ENCODE results near the gene KCNF1.

KCNF1 gene

GRCh38 chr2:10926191-10926820 is 14.6 kb downstream of the KCNF1 start:
- H3K23ac ChIP-seq (ENCODE audit: low read length), result no peak overlapping the region
- no peak overlapping the region for H2AFZ ChIP-seq (ENCODE audit: insufficient read depth, low read length, poor library complexity)
- H3K9ac ChIP-seq (ENCODE audit: low read length), result no peak overlapping the region
- no peak for DNase-seq
- H3K27me3 ChIP-seq (ENCODE audit: insufficient read depth, low read length), result no peaks in the 10 kb centered on the region
- no CpG with 5 or more reads among the region's 15 CpGs for WGBS (ENCODE audit: extremely low coverage, insufficient coverage, insufficient read length)
- no peaks in the 10 kb centered on the region for H3K4me1 ChIP-seq (ENCODE audit: control insufficient read depth in 1 of 2, insufficient read depth in 2 of 2, low read length in 2 of 2)
- no peak overlapping the region for H3K14ac ChIP-seq (ENCODE audit: low read length)
- H2BK5ac ChIP-seq (ENCODE audit: low read depth, low read length, poor library complexity), result no peak overlapping the region
- H2BK12ac ChIP-seq (ENCODE audit: low read length), result no peak overlapping the region
- no peak overlapping the region for H4K12ac ChIP-seq (ENCODE audit: low read depth, low read length)
- H2BK120ac ChIP-seq (ENCODE audit: insufficient read depth, low read length, poor library complexity), result no peak overlapping the region
- no peak overlapping the region for H3K4ac ChIP-seq (ENCODE audit: low read depth, low read length)
- no peaks in the 10 kb centered on the region for H3K79me2 ChIP-seq (ENCODE audit: control insufficient read depth, insufficient read depth, low read length, poor library complexity)
- H3K18ac ChIP-seq (ENCODE audit: low read length), result no peak overlapping the region
- no peak overlapping the region for H3K4me2 ChIP-seq (ENCODE audit: low read length)
- no peak overlapping the region for H3K27ac ChIP-seq (ENCODE audit: low read depth, low read length)
- no peak overlapping the region for H4K91ac ChIP-seq (ENCODE audit: low read depth, low read length)
- no peak overlapping the region for H2AK5ac ChIP-seq (ENCODE audit: low read length)
- peaks cover 3% of the 10 kb centered on the region for H3K9me3 ChIP-seq (ENCODE audit: insufficient read depth, low read depth, low read length)
- H3K79me1 ChIP-seq (ENCODE audit: low read length), result no peaks in the 10 kb centered on the region
- H3K4me3 ChIP-seq (ENCODE audit: low read depth, low read length), result no peak overlapping the region
- H3K36me3 ChIP-seq (ENCODE audit: control insufficient read depth in 1 of 2, insufficient read depth in 2 of 2, low read length in 2 of 2), result no peaks in the 10 kb centered on the region
- no peak overlapping the region for H4K8ac ChIP-seq (ENCODE audit: low read depth, low read length)

GRCh38 chr2:10930721-10931516 is 19.2 kb downstream of the KCNF1 start:
- no peak overlapping the region for H3K23ac ChIP-seq (ENCODE audit: low read length)
- no peak overlapping the region for H3K14ac ChIP-seq (ENCODE audit: low read length)
- H3K9ac ChIP-seq (ENCODE audit: low read length), result no peak overlapping the region
- H3K4ac ChIP-seq (ENCODE audit: low read depth, low read length), result no peak overlapping the region
- H3K9me3 ChIP-seq (ENCODE audit: insufficient read depth, low read depth, low read length), result no peaks in the 10 kb centered on the region
- H3K4me1 ChIP-seq (ENCODE audit: control insufficient read depth in 1 of 2, insufficient read depth in 2 of 2, low read length in 2 of 2), result peaks cover 0 to 2% of the 10 kb centered on the region in 2 experiments
- WGBS (ENCODE audit: extremely low coverage, insufficient coverage, insufficient read length), result no CpG with 5 or more reads among the region's 12 CpGs
- no peak overlapping the region for H3K4me2 ChIP-seq (ENCODE audit: low read length)
- no peak overlapping the region for H4K12ac ChIP-seq (ENCODE audit: low read depth, low read length)
- H3K18ac ChIP-seq (ENCODE audit: low read length), result no peak overlapping the region
- H3K27ac ChIP-seq (ENCODE audit: low read depth, low read length), result no peak overlapping the region
- no peak overlapping the region for H2BK5ac ChIP-seq (ENCODE audit: low read depth, low read length, poor library complexity)
- H4K8ac ChIP-seq (ENCODE audit: low read depth, low read length), result no peak overlapping the region
- H3K79me2 ChIP-seq (ENCODE audit: control insufficient read depth, insufficient read depth, low read length, poor library complexity), result no peaks in the 10 kb centered on the region
- H3K4me3 ChIP-seq (ENCODE audit: low read depth, low read length), result no peak overlapping the region
- H3K36me3 ChIP-seq (ENCODE audit: control insufficient read depth in 1 of 2, insufficient read depth in 2 of 2, low read length in 2 of 2), result no peaks in the 10 kb centered on the region
- H2BK12ac ChIP-seq (ENCODE audit: low read length), result no peak overlapping the region
- no peak overlapping the region for H2AFZ ChIP-seq (ENCODE audit: insufficient read depth, low read length, poor library complexity)
- H3K79me1 ChIP-seq (ENCODE audit: low read length), result peaks cover 2% of the 10 kb centered on the region
- no peaks in the 10 kb centered on the region for H3K27me3 ChIP-seq (ENCODE audit: insufficient read depth, low read length)
- H4K91ac ChIP-seq (ENCODE audit: low read depth, low read length), result no peak overlapping the region
- no peak for DNase-seq
- no peak overlapping the region for H2AK5ac ChIP-seq (ENCODE audit: low read length)
- no peak overlapping the region for H2BK120ac ChIP-seq (ENCODE audit: insufficient read depth, low read length, poor library complexity)

DNA sequence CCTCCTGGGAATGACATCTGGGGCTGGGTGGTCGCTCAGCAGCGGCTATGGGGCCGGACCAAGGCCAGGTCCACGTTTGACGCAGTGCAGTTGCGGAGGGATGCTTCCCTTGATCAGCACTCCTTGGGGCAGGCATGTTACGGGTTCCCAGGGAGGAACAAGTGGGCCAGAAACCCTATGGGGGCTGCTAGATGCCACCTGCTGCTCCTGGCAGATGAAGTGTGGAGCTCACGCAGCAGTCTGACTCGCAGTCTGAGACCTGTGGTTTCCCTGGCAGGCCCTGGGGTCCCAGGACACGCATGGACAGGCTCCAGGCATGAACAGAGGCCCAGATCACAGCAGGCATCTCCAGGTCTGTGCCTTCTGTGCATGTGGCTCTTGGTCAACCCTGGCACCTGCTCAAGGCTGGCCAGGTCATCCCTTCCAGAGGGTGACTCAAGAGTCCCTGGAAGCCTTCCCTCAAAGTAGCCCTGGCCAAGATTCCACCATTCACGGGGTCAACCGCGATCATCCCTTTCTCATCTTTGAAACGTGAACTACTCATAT is 20.0 kb downstream of the KCNF1 start:
- Histone ChIP-seq H3K79me2 (ENCODE audit: control insufficient read depth, insufficient read depth, low read length, poor library complexity) (no peaks in the 10 kb centered on the region), H2BK5ac (ENCODE audit: low read depth, low read length, poor library complexity) (no peak overlapping the region), H2AFZ (ENCODE audit: insufficient read depth, low read length, poor library complexity) (no peak overlapping the region), H3K18ac (ENCODE audit: low read length) (no peak overlapping the region), H3K27me3 (ENCODE audit: insufficient read depth, low read length) (no peaks in the 10 kb centered on the region), H2BK120ac (ENCODE audit: insufficient read depth, low read length, poor library complexity) (no peak overlapping the region), H4K91ac (ENCODE audit: low read depth, low read length) (no peak overlapping the region), H3K9me3 (ENCODE audit: insufficient read depth, low read depth, low read length) (no peaks in the 10 kb centered on the region), H4K8ac (ENCODE audit: low read depth, low read length) (no peak overlapping the region), H3K9ac (ENCODE audit: low read length) (no peak overlapping the region), H3K4me2 (ENCODE audit: low read length) (no peak overlapping the region), H3K23ac (ENCODE audit: low read length) (no peak overlapping the region), H3K14ac (ENCODE audit: low read length) (no peak overlapping the region), H2BK12ac (ENCODE audit: low read length) (no peak overlapping the region), H3K4me1 (ENCODE audit: control insufficient read depth in 1 of 2, insufficient read depth in 2 of 2, low read length in 2 of 2) (peaks cover 0 to 2% of the 10 kb centered on the region in 2 experiments), H2AK5ac (ENCODE audit: low read length) (no peak overlapping the region), H4K12ac (ENCODE audit: low read depth, low read length) (no peak overlapping the region), H3K4me3 (ENCODE audit: low read depth, low read length) (no peak overlapping the region), H3K36me3 (ENCODE audit: control insufficient read depth in 1 of 2, insufficient read depth in 2 of 2, low read length in 2 of 2) (no peaks in the 10 kb centered on the region), H3K27ac (ENCODE audit: low read depth, low read length) (no peak overlapping the region), H3K4ac (ENCODE audit: low read depth, low read length) (no peak overlapping the region), H3K79me1 (ENCODE audit: low read length) (peaks cover 2% of the 10 kb centered on the region)
- no CpG with 5 or more reads among the region's 14 CpGs for WGBS (ENCODE audit: extremely low coverage, insufficient coverage, insufficient read length)
- no peak for DNase-seq

GRCh38 chr2:10932345-10933151 is 20.8 kb downstream of the KCNF1 start:
- H2AK5ac ChIP-seq (ENCODE audit: low read length), result no peak overlapping the region
- no peak overlapping the region for H3K14ac ChIP-seq (ENCODE audit: low read length)
- no peak overlapping the region for H3K18ac ChIP-seq (ENCODE audit: low read length)
- no peaks in the 10 kb centered on the region for H3K9me3 ChIP-seq (ENCODE audit: insufficient read depth, low read depth, low read length)
- H4K8ac ChIP-seq (ENCODE audit: low read depth, low read length), result no peak overlapping the region
- H2BK5ac ChIP-seq (ENCODE audit: low read depth, low read length, poor library complexity), result no peak overlapping the region
- H3K79me2 ChIP-seq (ENCODE audit: control insufficient read depth, insufficient read depth, low read length, poor library complexity), result no peaks in the 10 kb centered on the region
- WGBS (ENCODE audit: extremely low coverage, insufficient coverage, insufficient read length), result no CpG with 5 or more reads among the region's 17 CpGs
- no peak overlapping the region for H3K27ac ChIP-seq (ENCODE audit: low read depth, low read length)
- no peak overlapping the region for H3K4me2 ChIP-seq (ENCODE audit: low read length)
- no peak overlapping the region for H3K4ac ChIP-seq (ENCODE audit: low read depth, low read length)
- no peak overlapping the region for H3K23ac ChIP-seq (ENCODE audit: low read length)
- no peak overlapping the region for H4K12ac ChIP-seq (ENCODE audit: low read depth, low read length)
- H3K4me3 ChIP-seq (ENCODE audit: low read depth, low read length), result no peak overlapping the region
- H4K91ac ChIP-seq (ENCODE audit: low read depth, low read length), result no peak overlapping the region
- no peak overlapping the region for H2BK120ac ChIP-seq (ENCODE audit: insufficient read depth, low read length, poor library complexity)
- H2BK12ac ChIP-seq (ENCODE audit: low read length), result no peak overlapping the region
- peaks cover 0 to 2% of the 10 kb centered on the region in 2 experiments for H3K4me1 ChIP-seq (ENCODE audit: control insufficient read depth in 1 of 2, insufficient read depth in 2 of 2, low read length in 2 of 2)
- H3K79me1 ChIP-seq (ENCODE audit: low read length), result peaks cover 2% of the 10 kb centered on the region
- H3K27me3 ChIP-seq (ENCODE audit: insufficient read depth, low read length), result no peaks in the 10 kb centered on the region
- H3K36me3 ChIP-seq (ENCODE audit: control insufficient read depth in 1 of 2, insufficient read depth in 2 of 2, low read length in 2 of 2), result no peaks in the 10 kb centered on the region
- no peak for DNase-seq
- no peak overlapping the region for H2AFZ ChIP-seq (ENCODE audit: insufficient read depth, low read length, poor library complexity)
- no peak overlapping the region for H3K9ac ChIP-seq (ENCODE audit: low read length)

All from trophoblast cell (in vitro differentiated cells and primary cell).